Lung (tissue), 12 donors: ENCODE data around the gene NTM. TPM values are rescaled to one million over a fixed set of nuclear protein-coding genes. Genes with fewer than 3 reads are reported as not detected.
A peak's percentile ranks its signal among the peaks of the same experiment; 100 is the strongest.

Experiments used
- ATAC-seq: fragments of 200-7000 bp; cut with Tn5 transposase; one replicate; pipeline ENCODE4 v1.9.1; 2020; ENCODE audit warnings: moderate number of reproducible peaks; ENCODE audit not compliant: insufficient read depth, low FRiP score
- DNase-seq, 3 donors: peaks; one replicate each; pipeline ENCODE4 v3.0.0-alpha.2; 2013 to 2017
- H3K27ac ChIP-seq, 2 donors: one replicate each; pipeline ENCODE4 v1.5.1; 2013; ENCODE audit warnings: mild to moderate bottlenecking in 2 of 2, moderate library complexity in 2 of 2, control low read depth in 1 of 2, inconsistent platforms in 1 of 2, low read depth in 1 of 2, low read length in 1 of 2
- H3K27me3 ChIP-seq, 3 donors: one replicate each; pipeline ENCODE4 v1.5.1; 2013; ENCODE audit warnings: low read length in 2 of 3; ENCODE audit not compliant: control insufficient read depth in 3 of 3, insufficient read depth in 3 of 3
- H3K36me3 ChIP-seq, 4 donors: one replicate each; pipeline ENCODE4 v1.5.1; 2013; ENCODE audit warnings: low read length in 4 of 4, mild to moderate bottlenecking in 1 of 4, moderate library complexity in 1 of 4; ENCODE audit not compliant: control insufficient read depth in 4 of 4, insufficient read depth in 4 of 4
- H3K4me1 ChIP-seq, 5 donors: one replicate each; pipeline ENCODE4 v1.5.1; 2013; ENCODE audit warnings: low read length in 5 of 5, mild to moderate bottlenecking in 2 of 5, moderate library complexity in 1 of 5; ENCODE audit not compliant: control insufficient read depth in 5 of 5, insufficient read depth in 5 of 5
- H3K4me3 ChIP-seq: one replicate; pipeline ENCODE4 v1.5.1; 2013; ENCODE audit warnings: mild to moderate bottlenecking, control low read depth, moderate library complexity
- H3K9ac ChIP-seq, 2 donors: one replicate each; pipeline ENCODE4 v1.5.1; 2013; ENCODE audit warnings: low read length in 2 of 2, control low read depth in 1 of 2; ENCODE audit not compliant: insufficient read depth in 1 of 2
- H3K9me3 ChIP-seq, 4 donors: one replicate each; pipeline ENCODE4 v1.5.1; 2013; ENCODE audit warnings: low read length in 3 of 4, mild to moderate bottlenecking in 1 of 4, moderate library complexity in 1 of 4; ENCODE audit not compliant: control insufficient read depth in 4 of 4, insufficient read depth in 3 of 4
- CTCF ChIP-seq: IDR thresholded peaks from 2 replicates; pipeline ENCODE4 v1.5.1; 2012; ENCODE audit warnings: mild to moderate bottlenecking; ENCODE audit errors: control extremely low read depth, extremely low read depth
- WGBS, 2 donors: extraction: QIAGEN DNeasy Blood & Tissue Kit; methylation state at CpG; one replicate each; pipeline ENCODE4 v1.1.7; 2013; 5-methylcytosine and 5-hydroxymethylcytosine counted together
- polyA plus RNA-seq, 2 donors: library from polyadenylated mRNA; stranded (reverse); fragments of 200-250 nt; gene quantifications; one replicate each; pipeline ENCODE4 v1.2.1, GENCODE V29; 2013
- total RNA-seq, 2 donors: library from RNA; depleted of rRNA in 1 of 2; stranded (reverse); fragments of >200 nt in 1 of 2; gene quantifications; one replicate each; pipeline ENCODE4 v1.2.1, GENCODE V29; 2014 to 2021
- donor health status: control.
- donor health status: control.
- donor health status: Bipolar disorder and iron deficiency.
- donor health status: healthy.
- donor health status: DM: yes; HTN: yes; CAD: no.

The NTM gene
- total and polyA plus RNA-seq, 4 donors: 0.39 to 30.9 (median 7.2) TPM

- WGBS, 2 donors: 74 to 82% methylated on average over 2 of the region's 2 CpGs
- ATAC-seq (no peak), DNase-seq (no peak)
- Histone ChIP-seq H3K27ac (no peak overlapping the region), H3K9ac (no peak overlapping the region), H3K9me3 (peaks cover 0 to 2% (median 0%) of the 10 kb centered on the region in 4 donors), H3K27me3 (peaks cover 0 to 4% (median 0%) of the 10 kb centered on the region in 3 donors), H3K36me3 (no peaks in the 10 kb centered on the region), H3K4me1 (no peaks in the 10 kb centered on the region), H3K4me3 (no peak overlapping the region)
- no peak for TF ChIP-seq CTCF
Observed at GRCh38 chr11:131353766-131354165, 16.6 kb upstream of the NTM start.

- H3K9ac ChIP-seq: no peak overlapping the region
- H3K36me3 ChIP-seq: no peaks in the 10 kb centered on the region
- DNase-seq (peak in 1 of 3 donors; percentile 4), ATAC-seq (no peak)
- H3K4me1 ChIP-seq: no peaks in the 10 kb centered on the region
- 42 to 52% methylated on average over 5 of the region's 5 CpGs for WGBS, 2 donors
- H3K27ac ChIP-seq: no peak overlapping the region
- H3K4me3 ChIP-seq: no peak overlapping the region
- peaks cover 0 to 4% (median 0%) of the 10 kb centered on the region in 3 donors for H3K27me3 ChIP-seq
- H3K9me3 ChIP-seq: peaks cover 0 to 2% (median 0%) of the 10 kb centered on the region in 4 donors
- TF ChIP-seq CTCF: no peak
Observed at GRCh38 chr11:131354251-131354701, 16.1 kb upstream of the NTM start.

GRCh38 chr11:131356206-131356605 lies 14.2 kb upstream of the NTM start:
- 91% methylated on average over 6 of the region's 6 CpGs for WGBS, 2 donors
- no peak for TF ChIP-seq CTCF
- no peak overlapping the region for H3K4me3 ChIP-seq
- H3K27ac ChIP-seq: no peak overlapping the region
- no peaks in the 10 kb centered on the region for H3K36me3 ChIP-seq
- ATAC-seq (no peak), DNase-seq (no peak)
- H3K9ac ChIP-seq: no peak overlapping the region
- no peaks in the 10 kb centered on the region for H3K27me3 ChIP-seq
- peaks cover 0 to 4% (median 0%) of the 10 kb centered on the region in 4 donors for H3K9me3 ChIP-seq
- H3K4me1 ChIP-seq: no peaks in the 10 kb centered on the region
